Coronary artery (tissue), 2 donors: ENCODE data around the gene DMAC2.

Source experiments
- DNase-seq: peaks from one replicate; pipeline ENCODE4 v3.0.0-alpha.2; 2017; ENCODE audit warnings: low spot score
- H3K27ac ChIP-seq, 2 donors: fragments of 200-600 bp; sonication (generic); one replicate each; pipeline ENCODE4 v1.5.1; 2016 to 2019
- H3K4me3 ChIP-seq: fragments of 200-600 bp; sonication (generic); 2 replicates; pipeline ENCODE4 v1.5.1; 2016; ENCODE audit warnings: mild to moderate bottlenecking, moderate library complexity
- TF ChIP-seq, protein P1 (sequence below): fragments of 200-600 bp; sonication (generic); IDR thresholded peaks from one replicate; pipeline ENCODE4 v1.5.1; 2019; ENCODE audit warnings: antibody characterized with exemption

DMAC2 gene

DNA sequence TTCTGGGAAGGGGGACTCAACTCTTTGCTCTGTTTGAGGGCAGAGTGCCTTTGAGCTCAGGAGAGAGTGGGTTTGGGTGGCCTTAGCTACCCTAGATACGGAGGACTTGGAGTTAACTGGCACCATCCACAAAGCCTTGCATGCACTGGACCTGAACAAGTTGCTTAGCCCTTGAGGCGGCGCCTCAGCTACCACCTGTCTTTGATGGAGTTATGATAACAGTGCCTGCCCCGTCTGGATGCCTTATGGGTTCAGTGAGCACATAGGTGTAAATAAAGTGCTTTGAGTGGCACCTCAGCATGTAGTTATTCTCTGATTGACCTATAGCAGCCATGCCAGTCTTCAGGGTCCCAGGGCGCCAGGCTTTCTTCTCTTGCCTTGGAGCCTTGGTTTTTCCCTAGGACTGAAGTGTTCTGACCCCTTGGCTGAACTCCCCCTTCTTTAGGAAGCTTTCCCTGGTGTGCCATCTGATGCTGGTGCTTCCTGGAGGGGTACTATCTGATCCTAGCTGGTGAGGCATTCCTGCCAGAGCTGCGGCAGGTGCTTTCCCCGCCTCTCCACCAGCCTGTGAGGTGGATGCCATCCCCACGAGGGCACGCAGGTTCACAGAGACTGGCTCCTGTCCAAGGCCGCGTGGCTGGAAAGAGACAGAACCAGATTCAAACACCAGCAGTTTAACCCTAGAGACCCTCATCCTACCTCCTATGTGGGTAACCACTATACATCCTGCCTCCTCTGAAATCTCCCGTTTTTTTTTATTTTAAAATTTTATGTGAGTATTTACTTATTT is 36.3 kb downstream of the DMAC2 start:
- Histone ChIP-seq H3K4me3 (no peak overlapping the region), H3K27ac (no peak overlapping the region)
- TF ChIP-seq, protein P1, sequence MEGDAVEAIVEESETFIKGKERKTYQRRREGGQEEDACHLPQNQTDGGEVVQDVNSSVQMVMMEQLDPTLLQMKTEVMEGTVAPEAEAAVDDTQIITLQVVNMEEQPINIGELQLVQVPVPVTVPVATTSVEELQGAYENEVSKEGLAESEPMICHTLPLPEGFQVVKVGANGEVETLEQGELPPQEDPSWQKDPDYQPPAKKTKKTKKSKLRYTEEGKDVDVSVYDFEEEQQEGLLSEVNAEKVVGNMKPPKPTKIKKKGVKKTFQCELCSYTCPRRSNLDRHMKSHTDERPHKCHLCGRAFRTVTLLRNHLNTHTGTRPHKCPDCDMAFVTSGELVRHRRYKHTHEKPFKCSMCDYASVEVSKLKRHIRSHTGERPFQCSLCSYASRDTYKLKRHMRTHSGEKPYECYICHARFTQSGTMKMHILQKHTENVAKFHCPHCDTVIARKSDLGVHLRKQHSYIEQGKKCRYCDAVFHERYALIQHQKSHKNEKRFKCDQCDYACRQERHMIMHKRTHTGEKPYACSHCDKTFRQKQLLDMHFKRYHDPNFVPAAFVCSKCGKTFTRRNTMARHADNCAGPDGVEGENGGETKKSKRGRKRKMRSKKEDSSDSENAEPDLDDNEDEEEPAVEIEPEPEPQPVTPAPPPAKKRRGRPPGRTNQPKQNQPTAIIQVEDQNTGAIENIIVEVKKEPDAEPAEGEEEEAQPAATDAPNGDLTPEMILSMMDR: no peak
- no peak for DNase-seq

DNA sequence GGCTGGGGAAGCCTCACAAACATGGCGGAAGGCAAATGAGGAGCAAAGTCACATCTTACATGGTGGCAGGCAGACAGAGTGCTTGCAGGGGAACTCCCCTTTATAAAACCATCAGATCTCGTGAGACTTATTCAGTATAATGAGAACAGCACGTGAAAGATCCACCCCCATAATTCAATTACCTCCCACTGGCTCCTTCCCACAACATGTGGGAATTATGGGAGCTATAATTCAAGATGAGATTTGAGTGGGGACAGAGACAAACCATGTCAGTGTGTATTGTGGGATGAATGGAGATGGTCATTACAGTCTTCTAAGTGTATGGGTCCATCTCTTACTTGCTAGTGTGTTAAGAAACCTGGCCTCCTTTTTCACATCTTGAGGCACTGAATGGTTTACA is 37.7 kb downstream of the DMAC2 start:
- H3K4me3 ChIP-seq: no peak overlapping the region
- no peak for DNase-seq
- TF ChIP-seq, protein P1: no peak
- no peak overlapping the region for H3K27ac ChIP-seq

DNA sequence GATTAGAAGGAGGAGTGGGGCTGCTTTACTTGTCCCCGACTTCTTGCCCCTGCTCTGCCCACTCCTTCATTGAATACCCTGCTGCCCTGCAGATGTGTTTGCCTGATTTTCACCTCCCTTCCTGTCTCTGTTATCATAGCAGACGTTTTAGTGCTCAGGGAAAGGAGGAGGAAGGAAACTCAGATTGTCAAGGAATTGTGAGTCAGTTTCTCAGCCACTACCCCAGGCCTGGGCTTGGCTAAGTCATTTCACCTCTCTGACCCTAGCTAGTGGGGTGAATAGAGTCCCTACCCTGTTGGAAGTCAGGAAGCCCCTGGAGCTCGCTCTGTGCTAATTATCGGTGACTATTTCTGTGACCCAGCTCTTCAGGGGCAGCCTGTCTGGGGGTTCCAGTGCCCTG is 38.2 kb downstream of the DMAC2 start:
- no peak for DNase-seq
- Histone ChIP-seq H3K4me3 (no peak overlapping the region), H3K27ac (no peak overlapping the region)
- TF ChIP-seq, protein P1: no peak

DNA sequence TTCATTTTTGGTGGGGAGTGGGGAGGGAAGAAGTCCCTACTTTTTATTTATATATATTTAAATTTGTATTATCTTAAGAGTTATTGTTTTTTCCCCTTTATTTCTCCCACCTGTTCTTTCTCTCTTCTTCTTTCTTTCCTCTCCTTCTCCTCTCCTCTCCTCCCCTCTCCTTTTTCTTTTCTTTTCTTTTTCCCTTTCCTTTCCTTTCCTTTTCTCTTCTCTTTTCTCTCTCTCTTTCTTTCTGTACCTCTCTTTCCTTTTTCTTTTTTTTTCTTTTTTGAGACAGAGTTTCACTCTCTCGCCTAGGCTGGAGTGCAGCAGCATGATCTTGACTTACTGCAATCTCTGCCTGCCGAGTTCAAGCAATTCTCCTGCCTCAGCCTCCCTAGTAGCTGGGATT is 40.2 kb downstream of the DMAC2 start:
- Histone ChIP-seq H3K4me3 (no peak overlapping the region), H3K27ac (no peak overlapping the region)
- TF ChIP-seq, protein P1: no peak
- no peak for DNase-seq

DNA sequence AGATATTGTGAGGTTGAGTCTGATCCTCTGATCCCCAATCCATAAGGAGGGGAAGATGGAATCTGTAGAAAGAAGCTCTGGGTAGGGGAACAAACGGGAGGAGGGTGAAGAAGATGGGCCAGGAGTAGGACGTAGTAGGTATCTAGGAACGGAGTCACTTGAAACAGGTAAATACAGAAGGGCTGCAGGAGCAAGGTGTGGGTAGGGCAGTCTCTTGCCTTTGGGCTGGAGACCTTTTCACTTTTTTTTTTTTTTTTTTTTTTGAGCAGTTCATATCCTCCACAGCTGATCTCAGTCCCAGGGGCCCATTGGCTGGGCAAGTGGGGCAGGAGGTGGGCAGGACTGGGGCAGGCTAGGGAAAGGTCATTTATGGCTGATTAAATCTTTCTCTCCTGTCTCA is 40.6 kb downstream of the DMAC2 start:
- H3K4me3 ChIP-seq: peak overlapping the region; percentile 79
- TF ChIP-seq, protein P1: no peak
- DNase-seq: no peak
- H3K27ac ChIP-seq: no peak overlapping the region

DNA sequence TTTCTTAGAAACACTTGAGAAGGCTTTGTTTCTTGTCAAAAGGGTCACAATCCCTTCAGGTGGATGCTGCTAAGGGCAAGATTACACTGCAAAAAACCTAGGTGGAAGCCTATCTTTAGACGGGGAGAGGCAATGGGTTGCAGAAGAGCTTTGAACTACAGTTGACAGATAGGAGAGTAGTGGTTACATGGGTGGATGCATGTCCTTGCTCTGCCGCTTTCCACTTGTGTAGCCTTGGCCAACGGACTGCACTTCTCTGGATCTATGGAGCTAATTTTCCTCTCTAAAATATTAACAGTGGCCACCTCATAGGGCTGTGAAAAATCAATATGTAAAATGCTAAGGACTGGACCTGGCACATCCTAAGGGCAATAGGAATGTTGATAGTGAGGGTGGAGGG is 41.1 kb downstream of the DMAC2 start:
- TF ChIP-seq, protein P1: no peak
- H3K27ac ChIP-seq: no peak overlapping the region
- H3K4me3 ChIP-seq: peak overlapping the region; percentile 79
- DNase-seq: no peak

DNA sequence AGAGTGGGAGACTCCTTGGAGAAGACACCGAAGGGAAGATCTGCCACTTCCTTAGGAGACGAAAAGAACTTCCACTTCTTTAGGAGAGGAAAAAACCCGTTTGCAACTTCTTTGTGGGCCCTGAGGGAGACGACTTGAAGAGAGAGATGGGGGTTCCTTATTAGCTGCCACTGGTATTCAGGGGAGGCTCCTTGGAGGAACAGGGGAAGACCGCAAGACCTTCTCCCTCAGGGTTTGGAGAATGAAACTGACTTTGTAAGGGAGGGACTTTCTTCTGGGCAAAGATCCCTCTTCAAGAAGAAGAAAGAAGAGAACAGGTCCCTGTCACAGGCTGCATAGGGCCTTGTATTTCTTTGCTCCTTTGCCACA is 41.7 kb downstream of the DMAC2 start:
- DNase-seq: no peak
- peak overlapping the region; percentile 79 for H3K4me3 ChIP-seq
- TF ChIP-seq, protein P1: no peak
- H3K27ac ChIP-seq: peak overlapping the region; percentile 72 to 80
